ENCODE results near the gene GHRL. TPM values are rescaled to one million over a fixed set of nuclear protein-coding genes. Genes with fewer than 3 reads are reported as not detected.

The GHRL gene
- total and polyA plus RNA-seq, 7 donors, result 0.54 to 1.5 (median 0.71) TPM; not detected in 4

DNA sequence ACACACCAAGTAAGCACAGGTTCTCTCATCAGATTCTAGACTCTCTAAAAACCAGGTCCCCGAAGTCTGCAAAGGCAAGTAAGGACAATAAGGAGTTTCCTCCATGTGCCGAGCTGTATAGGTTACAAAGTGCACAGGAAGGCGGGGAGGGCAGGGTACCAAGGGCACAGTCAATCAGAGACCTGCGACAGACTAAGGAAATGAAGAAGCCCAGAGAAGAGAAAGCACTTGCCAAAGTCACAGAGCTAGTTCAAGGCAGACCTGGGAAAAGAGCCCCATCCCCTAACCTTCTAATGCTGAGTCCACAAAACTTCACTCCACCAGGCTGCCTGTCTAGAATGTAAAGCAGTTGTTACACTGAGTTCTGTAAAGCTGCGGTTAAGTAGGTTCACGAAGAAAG lies 26.5 kb upstream of the GHRL start:
- intact Hi-C loops (cut with DNase I), result no loop called here
- Histone ChIP-seq H3K27me3 (no peaks in the 10 kb centered on the region), H3K4me1 (peaks cover 0 to 26% (median 21%) of the 10 kb centered on the region in 4 donors), H3K27ac (no peak overlapping the region), H3K4me3 (peak overlapping the region in 1 of 4 donors; percentile 85), H3K36me3 (peaks cover 9 to 45% (median 27%) of the 10 kb centered on the region in 4 donors), H3K9me3 (no peaks in the 10 kb centered on the region)
- 41 to 69% methylated on average over 6 of the region's 6 CpGs for WGBS, 2 donors
- TF ChIP-seq POLR2AphosphoS5 (IDR thresholded peaks at IDR 0.05) (no peak), POLR2A (IDR thresholded peaks at IDR 0.05) (no peak)
- TF ChIP-seq, protein P1, sequence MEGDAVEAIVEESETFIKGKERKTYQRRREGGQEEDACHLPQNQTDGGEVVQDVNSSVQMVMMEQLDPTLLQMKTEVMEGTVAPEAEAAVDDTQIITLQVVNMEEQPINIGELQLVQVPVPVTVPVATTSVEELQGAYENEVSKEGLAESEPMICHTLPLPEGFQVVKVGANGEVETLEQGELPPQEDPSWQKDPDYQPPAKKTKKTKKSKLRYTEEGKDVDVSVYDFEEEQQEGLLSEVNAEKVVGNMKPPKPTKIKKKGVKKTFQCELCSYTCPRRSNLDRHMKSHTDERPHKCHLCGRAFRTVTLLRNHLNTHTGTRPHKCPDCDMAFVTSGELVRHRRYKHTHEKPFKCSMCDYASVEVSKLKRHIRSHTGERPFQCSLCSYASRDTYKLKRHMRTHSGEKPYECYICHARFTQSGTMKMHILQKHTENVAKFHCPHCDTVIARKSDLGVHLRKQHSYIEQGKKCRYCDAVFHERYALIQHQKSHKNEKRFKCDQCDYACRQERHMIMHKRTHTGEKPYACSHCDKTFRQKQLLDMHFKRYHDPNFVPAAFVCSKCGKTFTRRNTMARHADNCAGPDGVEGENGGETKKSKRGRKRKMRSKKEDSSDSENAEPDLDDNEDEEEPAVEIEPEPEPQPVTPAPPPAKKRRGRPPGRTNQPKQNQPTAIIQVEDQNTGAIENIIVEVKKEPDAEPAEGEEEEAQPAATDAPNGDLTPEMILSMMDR (IDR thresholded peaks at IDR 0.05), result no peak
- no peak for DNase-seq

GRCh38 chr3:10317961-10318350 lies 25.2 kb upstream of the GHRL start:
- H3K4me1 ChIP-seq, result peaks cover 0 to 26% (median 21%) of the 10 kb centered on the region in 4 donors
- 97% methylated on average over 3 of the region's 3 CpGs for WGBS, 2 donors
- peaks cover 9 to 58% (median 32%) of the 10 kb centered on the region in 4 donors for H3K36me3 ChIP-seq

GRCh38 chr3:10317311-10317960 lies 24.7 kb upstream of the GHRL start:
- Histone ChIP-seq H3K9me3 (no peaks in the 10 kb centered on the region), H3K27me3 (no peaks in the 10 kb centered on the region), H3K27ac (no peak overlapping the region), H3K4me3 (no peak overlapping the region), H3K4me1 (peaks cover 0 to 26% (median 21%) of the 10 kb centered on the region in 4 donors), H3K36me3 (peaks cover 12 to 63% (median 36%) of the 10 kb centered on the region in 4 donors)
- 90 to 91% methylated on average over 4 of the region's 4 CpGs for WGBS, 2 donors
- no peak for TF ChIP-seq POLR2AphosphoS5 (IDR thresholded peaks at IDR 0.05)
- TF ChIP-seq, protein P1 (IDR thresholded peaks at IDR 0.05), result no peak
- TF ChIP-seq POLR2A (IDR thresholded peaks at IDR 0.05), result no peak
- TF ChIP-seq EP300 (IDR thresholded peaks at IDR 0.05), result no peak
- DNase-seq, result no peak
- intact Hi-C loops (cut with DNase I), result no loop called here

More at GRCh38 chr3:10317961-10318350, 25.2 kb upstream of the GHRL start:
- Histone ChIP-seq H3K9me3 (no peaks in the 10 kb centered on the region), H3K27ac (no peak overlapping the region), H3K27me3 (no peaks in the 10 kb centered on the region), H3K4me3 (no peak overlapping the region)
- DNase-seq, result no peak
- TF ChIP-seq, protein P1 (IDR thresholded peaks at IDR 0.05), result no peak
- TF ChIP-seq EP300 (IDR thresholded peaks at IDR 0.05) (no peak), POLR2AphosphoS5 (IDR thresholded peaks at IDR 0.05) (no peak), POLR2A (IDR thresholded peaks at IDR 0.05) (no peak)
- intact Hi-C loops (cut with DNase I), result no loop called here

GRCh38 chr3:10315771-10316344 lies 23.1 kb upstream of the GHRL start:
- no peak overlapping the region for H3K27ac ChIP-seq
- no peak for DNase-seq
- H3K36me3 ChIP-seq, result peaks cover 24 to 79% (median 50%) of the 10 kb centered on the region in 4 donors
- WGBS, 2 donors, result 94 to 97% methylated on average over 4 of the region's 4 CpGs
- H3K4me1 ChIP-seq, result peaks cover 0 to 22% (median 18%) of the 10 kb centered on the region in 4 donors
- H3K27me3 ChIP-seq, result no peaks in the 10 kb centered on the region
- H3K9me3 ChIP-seq, result no peaks in the 10 kb centered on the region
- intact Hi-C loops (cut with DNase I), result no loop called here
- TF ChIP-seq POLR2AphosphoS5 (IDR thresholded peaks at IDR 0.05) (no peak), POLR2A (IDR thresholded peaks at IDR 0.05) (no peak), EP300 (IDR thresholded peaks at IDR 0.05) (no peak)
- TF ChIP-seq, protein P1 (IDR thresholded peaks at IDR 0.05), result no peak
- no peak overlapping the region for H3K4me3 ChIP-seq

All from sigmoid colon (tissue), 7 donors.